ENCODE results near the gene RGS1.

Gene RGS1

GRCh38 chr1:192627901-192628300 is 52.3 kb downstream of the RGS1 start:
- DNase-seq = no peak

- no peak for DNase-seq
Measured at GRCh38 chr1:192628396-192629057, 53.0 kb downstream of the RGS1 start.

GRCh38 chr1:192629612-192630011 is 54.0 kb downstream of the RGS1 start:
- no peak for DNase-seq
